Thyroid gland (tissue), 4 donors: Measurements from ENCODE around the gene NPC1L1. TPM values are rescaled to one million over a fixed set of nuclear protein-coding genes. Genes with fewer than 3 reads are reported as not detected.
"Not testable (repeated sequence)": the region's sequence is repeated elsewhere in the genome, so short reads cannot be mapped to it uniquely, and the experiment has no call there.

Experiments
- DNase-seq, 2 donors: peaks; one replicate each; pipeline ENCODE4 v3.0.0-alpha.2; 2019
- H3K27ac ChIP-seq, 3 donors: fragments of 200-600 bp; sonication (generic); 1 replicate in 2 of 3; 2 replicates in 1 of 3; pipeline ENCODE4 v1.5.1; 2016 to 2019; ENCODE audit warnings: mild to moderate bottlenecking in 1 of 3, moderate library complexity in 1 of 3
- H3K27me3 ChIP-seq: fragments of 200-600 bp; sonication (generic); one replicate; pipeline ENCODE4 v1.5.1; 2019
- H3K36me3 ChIP-seq, 2 donors: fragments of 200-600 bp; sonication (generic); one replicate each; pipeline ENCODE4 v1.5.1; 2016 to 2019
- H3K4me1 ChIP-seq, 2 donors: fragments of 200-600 bp; sonication (generic); one replicate each; pipeline ENCODE4 v1.5.1; 2017 to 2019
- H3K4me3 ChIP-seq, 3 donors: fragments of 200-600 bp; sonication (generic); replicated peaks in 1 of 3; 1 replicate in 2 of 3; 2 replicates in 1 of 3; pipeline ENCODE4 v1.5.1; 2016; ENCODE audit warnings: mild to moderate bottlenecking in 1 of 3
- H3K9me3 ChIP-seq: fragments of 200-600 bp; sonication (generic); one replicate; pipeline ENCODE4 v1.5.1; 2017
- POLR2A ChIP-seq, 2 donors: fragments of 450-650 bp; IDR thresholded peaks; one replicate each; pipeline ENCODE4 v1.6.1; 2017; ENCODE audit warnings: antibody characterized with exemption in 2 of 2, mild to moderate bottlenecking in 2 of 2, moderate library complexity in 1 of 2
- WGBS, 2 donors: methylation state at CpG; one replicate each; pipeline ENCODE4 v1.1.5; 2017; 5-methylcytosine and 5-hydroxymethylcytosine counted together
- intact Hi-C: fragments of 100-400 bp; cut with DNase I; formaldehyde crosslinking; loops from one replicate; pipeline ENCODE4 v1.15.1; 2023
- total RNA-seq, 4 donors: library from RNA; depleted of rRNA; stranded (reverse); fragments of >200 nt; gene quantifications; one replicate each; pipeline ENCODE4 v1.2.3, GENCODE V29; 2016
- TF ChIP-seq, protein P1 (sequence below), 6 experiments: fragments of 200-600 bp in 3 of 6; fragments of 450-650 bp in 3 of 6; sonication (generic) in 3 of 6; IDR thresholded peaks; one replicate each; pipeline ENCODE4 v1.5.1; 2016 to 2019; ENCODE audit warnings: antibody characterized with exemption in 6 of 6, mild to moderate bottlenecking in 2 of 6, inconsistent platforms in 1 of 6, moderate library complexity in 1 of 6

Gene NPC1L1
- total RNA-seq, 4 donors from 2014 or later, result not detected

DNA sequence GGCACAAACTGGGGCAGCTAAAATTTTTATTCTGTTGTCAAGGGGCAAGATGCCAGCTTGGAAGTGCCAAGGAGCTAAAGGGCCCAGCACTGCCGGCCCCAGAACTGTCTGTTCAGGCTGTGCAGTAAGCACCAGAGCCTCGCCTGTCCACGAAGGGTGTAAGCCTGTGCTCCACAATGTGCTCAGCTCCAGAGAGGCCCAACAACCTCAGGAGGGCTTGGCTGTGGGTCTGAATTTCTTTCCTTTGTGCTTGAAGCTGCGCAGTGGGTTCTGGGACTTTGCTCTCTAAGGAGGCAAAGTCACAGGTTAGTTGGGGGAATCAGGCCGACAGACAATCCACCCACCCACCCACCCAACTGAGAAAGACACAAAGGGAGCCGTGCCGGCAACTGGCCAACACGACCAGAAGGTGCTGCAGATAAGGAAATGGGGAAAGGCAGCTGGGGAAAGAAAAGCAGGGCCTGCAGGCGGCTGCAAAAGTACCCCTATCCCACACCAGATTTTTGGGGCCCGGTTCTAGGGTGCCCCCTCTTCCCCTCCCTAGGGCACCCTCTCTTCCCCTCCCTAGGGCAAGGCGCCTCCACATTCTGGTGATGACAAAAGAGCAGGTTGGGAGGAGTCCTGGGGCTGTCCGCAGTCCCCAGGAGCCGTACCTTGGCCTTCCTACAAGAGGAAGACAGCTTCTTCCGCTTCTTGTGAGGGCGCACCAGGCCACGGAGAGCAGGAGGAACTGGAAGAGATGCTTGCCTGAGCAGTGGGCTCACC, 24.8 kb upstream of the NPC1L1 start:
- Histone ChIP-seq H3K4me3 (no peak overlapping the region), H3K36me3 (peaks cover 47 to 53% of the 10 kb centered on the region in 2 donors), H3K27ac (no peak overlapping the region), H3K4me1 (no peaks in the 10 kb centered on the region), H3K27me3 (no peaks in the 10 kb centered on the region), H3K9me3 (no peaks in the 10 kb centered on the region)
- no peak for TF ChIP-seq POLR2A (IDR thresholded peaks at IDR 0.05)
- TF ChIP-seq, protein P1, sequence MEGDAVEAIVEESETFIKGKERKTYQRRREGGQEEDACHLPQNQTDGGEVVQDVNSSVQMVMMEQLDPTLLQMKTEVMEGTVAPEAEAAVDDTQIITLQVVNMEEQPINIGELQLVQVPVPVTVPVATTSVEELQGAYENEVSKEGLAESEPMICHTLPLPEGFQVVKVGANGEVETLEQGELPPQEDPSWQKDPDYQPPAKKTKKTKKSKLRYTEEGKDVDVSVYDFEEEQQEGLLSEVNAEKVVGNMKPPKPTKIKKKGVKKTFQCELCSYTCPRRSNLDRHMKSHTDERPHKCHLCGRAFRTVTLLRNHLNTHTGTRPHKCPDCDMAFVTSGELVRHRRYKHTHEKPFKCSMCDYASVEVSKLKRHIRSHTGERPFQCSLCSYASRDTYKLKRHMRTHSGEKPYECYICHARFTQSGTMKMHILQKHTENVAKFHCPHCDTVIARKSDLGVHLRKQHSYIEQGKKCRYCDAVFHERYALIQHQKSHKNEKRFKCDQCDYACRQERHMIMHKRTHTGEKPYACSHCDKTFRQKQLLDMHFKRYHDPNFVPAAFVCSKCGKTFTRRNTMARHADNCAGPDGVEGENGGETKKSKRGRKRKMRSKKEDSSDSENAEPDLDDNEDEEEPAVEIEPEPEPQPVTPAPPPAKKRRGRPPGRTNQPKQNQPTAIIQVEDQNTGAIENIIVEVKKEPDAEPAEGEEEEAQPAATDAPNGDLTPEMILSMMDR (IDR thresholded peaks at IDR 0.05), result no peak
- DNase-seq, result no peak
- WGBS, 2 donors, result 88 to 91% methylated on average over 14 of the region's 16 CpGs
- intact Hi-C loops, result loop anchor here (10.0 kb wide), 2 partner anchors 321 to 569 kb away; no protein-coding TSS in a partner anchor

DNA sequence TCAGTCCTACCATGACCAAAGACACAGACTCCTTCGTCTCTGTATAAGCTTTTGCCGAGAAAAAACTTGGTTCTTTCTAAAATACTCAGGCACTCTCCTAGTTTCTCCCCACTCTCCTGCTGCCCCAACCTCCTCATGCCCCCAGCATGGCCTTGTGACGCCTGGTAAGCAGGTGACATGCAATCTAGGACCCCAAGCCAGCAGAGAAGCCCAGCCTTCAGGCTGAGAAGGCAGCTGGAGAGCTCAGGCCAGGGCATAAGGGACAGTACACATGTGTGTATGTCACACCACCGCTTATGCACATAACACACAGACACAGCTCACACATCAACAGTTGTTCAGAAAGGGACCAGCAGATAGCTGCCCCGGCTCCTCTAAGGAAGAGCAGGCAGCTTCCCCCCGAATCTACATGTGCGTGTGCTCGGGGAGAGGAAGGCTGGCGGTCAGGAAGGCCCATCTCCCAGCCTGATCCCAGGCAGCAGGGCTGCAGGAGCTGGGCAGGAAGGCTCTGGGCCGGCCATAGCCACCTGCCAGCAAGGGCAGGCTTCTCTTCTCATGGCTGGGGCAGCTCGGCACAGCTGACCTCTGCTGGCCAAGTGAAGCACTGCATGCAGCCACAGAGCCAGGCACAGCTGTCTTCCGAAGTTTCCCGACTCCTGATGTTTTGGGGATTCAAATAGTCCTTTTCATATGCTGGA, 24.1 kb upstream of the NPC1L1 start:
- intact Hi-C loops, result loop anchor here (10.0 kb wide), 2 partner anchors 320 to 570 kb away; no protein-coding TSS in a partner anchor
- no peak overlapping the region for H3K27ac ChIP-seq
- H3K4me3 ChIP-seq, result no peak overlapping the region
- no peaks in the 10 kb centered on the region for H3K27me3 ChIP-seq
- H3K9me3 ChIP-seq, result no peaks in the 10 kb centered on the region
- WGBS, 2 donors, result 63 to 84% methylated on average over 6 to 13 of the region's 13 CpGs
- TF ChIP-seq, protein P1 (IDR thresholded peaks at IDR 0.05), result peak; percentile 80 to 98 (median 87)
- no peak for TF ChIP-seq POLR2A (IDR thresholded peaks at IDR 0.05)
- no peaks in the 10 kb centered on the region for H3K4me1 ChIP-seq
- H3K36me3 ChIP-seq, result peaks cover 39 to 46% of the 10 kb centered on the region in 2 donors
- DNase-seq, result peak; percentile 59 to 64

DNA sequence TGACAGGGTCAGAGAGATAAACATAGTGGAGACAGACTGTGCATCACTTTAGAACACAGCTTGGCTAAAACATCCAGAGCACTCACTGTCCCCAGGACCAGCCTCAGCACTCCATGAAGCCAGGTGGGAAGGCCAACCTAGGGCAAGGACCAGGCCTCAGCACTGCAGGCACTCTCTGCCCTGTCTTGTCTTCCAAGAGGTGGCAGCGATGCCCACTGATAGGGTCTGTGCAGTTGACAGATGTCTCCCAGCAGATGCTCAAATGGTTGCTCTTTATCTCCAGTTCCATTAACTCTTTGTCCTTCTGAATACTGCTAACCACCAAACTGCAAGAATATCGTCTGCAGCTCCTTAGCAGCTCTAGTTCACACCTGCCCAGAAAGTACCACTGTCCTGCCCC, 23.5 kb upstream of the NPC1L1 start:
- WGBS, 2 donors, result 94 to 100% methylated on average over 2 of the region's 2 CpGs
- no peaks in the 10 kb centered on the region for H3K4me1 ChIP-seq
- H3K36me3 ChIP-seq, result peaks cover 33 to 39% of the 10 kb centered on the region in 2 donors
- no peak overlapping the region for H3K27ac ChIP-seq
- DNase-seq, result no peak
- H3K4me3 ChIP-seq, result no peak overlapping the region
- no peak for TF ChIP-seq POLR2A (IDR thresholded peaks at IDR 0.05)
- TF ChIP-seq, protein P1 (IDR thresholded peaks at IDR 0.05), result no peak
- intact Hi-C loops, result loop anchor here (10.0 kb wide), 2 partner anchors 320 to 570 kb away; no protein-coding TSS in a partner anchor
- no peaks in the 10 kb centered on the region for H3K27me3 ChIP-seq
- H3K9me3 ChIP-seq, result no peaks in the 10 kb centered on the region

DNA sequence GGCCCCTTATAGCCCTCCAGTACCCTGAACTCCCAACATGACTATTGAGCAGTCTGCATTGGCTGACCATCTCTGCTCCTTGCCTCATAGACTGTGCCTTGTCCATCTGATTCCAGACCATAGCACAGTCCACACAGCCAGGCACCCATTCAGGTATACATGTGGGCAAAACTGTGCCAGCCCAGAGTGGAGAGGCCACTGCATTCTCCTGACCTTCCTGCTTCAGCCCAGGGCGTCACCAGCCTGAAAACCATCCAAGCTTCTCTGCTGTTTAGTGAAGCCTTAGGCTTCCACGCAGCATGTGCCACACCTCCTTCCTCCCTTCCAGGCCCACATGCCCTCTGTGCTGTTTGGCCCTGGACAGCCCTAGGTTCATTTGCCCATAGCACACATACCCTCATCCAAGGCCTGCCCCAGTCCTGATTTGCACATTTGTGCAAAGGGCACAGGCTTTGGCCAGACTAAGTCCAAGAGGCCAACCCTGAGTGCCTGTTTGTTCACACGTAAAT, 22.1 kb upstream of the NPC1L1 start:
- TF ChIP-seq, protein P1 (IDR thresholded peaks at IDR 0.05), result no peak
- no peak for TF ChIP-seq POLR2A (IDR thresholded peaks at IDR 0.05)
- Histone ChIP-seq H3K36me3 (peaks cover 19 to 25% of the 10 kb centered on the region in 2 donors), H3K27ac (no peak overlapping the region), H3K4me1 (no peaks in the 10 kb centered on the region), H3K4me3 (no peak overlapping the region), H3K9me3 (no peaks in the 10 kb centered on the region), H3K27me3 (no peaks in the 10 kb centered on the region)
- 66 to 91% methylated on average over 3 of the region's 3 CpGs for WGBS, 2 donors
- no peak for DNase-seq
- intact Hi-C loops, result loop anchor here (10.0 kb wide), 2 partner anchors 318 to 572 kb away; no protein-coding TSS in a partner anchor

DNA sequence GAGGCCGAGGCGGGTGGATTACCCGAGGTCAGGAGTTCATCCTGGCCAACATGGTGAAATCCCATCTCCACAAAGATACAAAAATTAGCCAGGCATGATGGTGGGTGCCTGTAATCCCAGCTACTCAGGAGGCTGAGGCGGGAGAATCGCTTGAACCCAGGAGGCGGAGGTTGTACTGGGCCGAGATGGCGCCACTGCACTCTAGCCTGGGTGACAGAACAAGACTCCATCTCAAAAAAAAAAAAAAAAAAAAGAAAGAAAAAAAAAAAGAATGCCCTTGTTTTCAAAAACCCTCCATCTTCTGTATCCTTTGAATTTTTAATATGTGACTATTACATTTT, 21.5 kb upstream of the NPC1L1 start:
- not testable (repeated sequence) for DNase-seq, H3K9me3 ChIP-seq, H3K27ac ChIP-seq, H3K4me3 ChIP-seq, H3K4me1 ChIP-seq, H3K27me3 ChIP-seq
- intact Hi-C loops, result loop anchor here (10.0 kb wide), 2 partner anchors 318 to 572 kb away; no protein-coding TSS in a partner anchor
- peaks cover 13 to 19% of the 10 kb centered on the region in 2 donors for H3K36me3 ChIP-seq
- 93 to 94% methylated on average over 8 of the region's 8 CpGs for WGBS, 2 donors
